Mesenchymal stem cell (in vitro differentiated cells and primary cell): ENCODE results near the gene CES5A.
"Not testable (repeated sequence)": the region's sequence is repeated elsewhere in the genome, so short reads cannot be mapped to it uniquely, and the experiment has no call there.

ENCODE experiments used
- DNase-seq: peaks from one replicate; pipeline ENCODE4 v3.0.0-alpha.2; 2013
- H2AFZ ChIP-seq: one replicate; pipeline ENCODE4 v1.6.1; 2013; ENCODE audit warnings: low read depth, mild to moderate bottlenecking, control low read depth, inconsistent platforms, low read length, moderate library complexity
- H2AK5ac ChIP-seq: 2 replicates; pipeline ENCODE4 v1.6.1; 2013; ENCODE audit warnings: low read length, moderate library complexity, mild to moderate bottlenecking, inconsistent platforms; ENCODE audit not compliant: severe bottlenecking
- H2BK120ac ChIP-seq: one replicate; pipeline ENCODE4 v1.6.1; 2013; ENCODE audit warnings: low read depth, mild to moderate bottlenecking, inconsistent platforms, low read length, moderate library complexity
- H2BK12ac ChIP-seq, 2 experiments: one replicate each; pipeline ENCODE4 v1.6.1; 2013; ENCODE audit warnings: inconsistent platforms in 2 of 2, low read length in 2 of 2, mild to moderate bottlenecking in 2 of 2, moderate library complexity in 2 of 2, control low read depth in 1 of 2
- H2BK15ac ChIP-seq: one replicate; pipeline ENCODE4 v1.6.1; 2013; ENCODE audit warnings: mild to moderate bottlenecking, low read depth, inconsistent platforms; ENCODE audit not compliant: poor library complexity, severe bottlenecking
- H2BK5ac ChIP-seq: 2 replicates; pipeline ENCODE4 v1.6.1; 2013; ENCODE audit warnings: low read depth, mild to moderate bottlenecking, low read length, control low read depth, inconsistent platforms; ENCODE audit not compliant: poor library complexity, severe bottlenecking
- H3K14ac ChIP-seq, 2 experiments: one replicate each; pipeline ENCODE4 v1.6.1; 2013; ENCODE audit warnings: inconsistent platforms in 2 of 2, low read length in 2 of 2, control low read depth in 1 of 2, mild to moderate bottlenecking in 1 of 2, moderate library complexity in 1 of 2
- H3K18ac ChIP-seq, 2 experiments: one replicate each; pipeline ENCODE4 v1.6.1; 2013; ENCODE audit warnings: inconsistent platforms in 2 of 2, low read length in 2 of 2, control low read depth in 1 of 2, low read depth in 1 of 2, mild to moderate bottlenecking in 1 of 2
- H3K23ac ChIP-seq, 2 experiments: one replicate each; pipeline ENCODE4 v1.6.1; 2013; ENCODE audit warnings: inconsistent platforms in 2 of 2, low read length in 2 of 2, mild to moderate bottlenecking in 2 of 2, moderate library complexity in 2 of 2, control low read depth in 1 of 2
- H3K27ac ChIP-seq: 2 replicates; pipeline ENCODE4 v1.5.1; 2013; ENCODE audit warnings: mild to moderate bottlenecking, moderate library complexity, low read length, control low read depth, inconsistent platforms; ENCODE audit not compliant: poor library complexity, severe bottlenecking
- H3K27me3 ChIP-seq, 2 experiments: 2 replicates each; pipeline versions ENCODE4 v1.6.1 to v1.7.0; 2013; ENCODE audit warnings: low read length in 2 of 2, mild to moderate bottlenecking in 2 of 2, moderate library complexity in 2 of 2, control low read depth in 1 of 2, inconsistent platforms in 1 of 2; ENCODE audit not compliant: control insufficient read depth in 1 of 2, insufficient read depth in 1 of 2
- H3K36me3 ChIP-seq, 2 experiments: 2 replicates each; pipeline versions ENCODE4 v1.6.1 to v1.7.0; 2013; ENCODE audit warnings: low read length in 2 of 2, control low read depth in 1 of 2, inconsistent platforms in 1 of 2, low read depth in 1 of 2, mild to moderate bottlenecking in 1 of 2; ENCODE audit not compliant: insufficient read depth in 2 of 2, control insufficient read depth in 1 of 2
- H3K4ac ChIP-seq, 2 experiments: one replicate each; pipeline ENCODE4 v1.6.1; 2013; ENCODE audit warnings: inconsistent platforms in 2 of 2, low read length in 2 of 2, mild to moderate bottlenecking in 2 of 2, moderate library complexity in 2 of 2, control low read depth in 1 of 2, low read depth in 1 of 2
- H3K4me1 ChIP-seq: 2 replicates; pipeline ENCODE4 v1.6.1; 2013; ENCODE audit warnings: low read depth, low read length, control low read depth; ENCODE audit not compliant: control insufficient read depth, insufficient read depth
- H3K4me2 ChIP-seq: 2 replicates; pipeline ENCODE4 v1.6.1; 2013; ENCODE audit warnings: low read length, mild to moderate bottlenecking, inconsistent platforms; ENCODE audit not compliant: poor library complexity, severe bottlenecking
- H3K4me3 ChIP-seq, 2 experiments: 2 replicates each; pipeline versions ENCODE4 v1.5.1 to v1.7.0; 2013; ENCODE audit warnings: low read length in 2 of 2, mild to moderate bottlenecking in 2 of 2, control low read depth in 1 of 2, low read depth in 1 of 2; ENCODE audit not compliant: insufficient read depth in 1 of 2
- H3K79me1 ChIP-seq: replicated peaks from 2 replicates; pipeline ENCODE4 v1.6.1; 2013; ENCODE audit warnings: mild to moderate bottlenecking, control low read depth, low read length, inconsistent platforms; ENCODE audit not compliant: poor library complexity, severe bottlenecking
- H3K9ac ChIP-seq: 2 replicates; pipeline ENCODE4 v1.7.0; 2013; ENCODE audit warnings: mild to moderate bottlenecking, low read length, moderate library complexity
- H3K9me3 ChIP-seq: 2 replicates; pipeline ENCODE4 v1.7.0; 2013; ENCODE audit warnings: mild to moderate bottlenecking, low read length; ENCODE audit not compliant: control insufficient read depth
- H4K8ac ChIP-seq: one replicate; pipeline ENCODE4 v1.6.1; 2013; ENCODE audit warnings: inconsistent platforms, mild to moderate bottlenecking, low read length, moderate library complexity
- H4K91ac ChIP-seq: one replicate; pipeline ENCODE4 v1.6.1; 2013; ENCODE audit warnings: mild to moderate bottlenecking, low read length, inconsistent platforms
- WGBS: methylation state at CpG from one replicate; pipeline ENCODE4 v1.1.7; 2013; ENCODE audit warnings: mixed read lengths; 5-methylcytosine and 5-hydroxymethylcytosine counted together

Gene CES5A

GRCh38 chr16:55832773-55833691 is 42.1 kb downstream of the CES5A start, which contains the start of gene CES1:
Gene CES1, minus strand, starts transcription at chr16:55833096. Its CDS starts 41 bp downstream, at chr16:55833055.
- peak within 1 kb of the TSS; percentile 10 for H3K4me2 ChIP-seq
- H3K27me3 ChIP-seq, result peaks cover 0 to 7% of the 10 kb centered on the region in 2 experiments
- H3K18ac ChIP-seq, result peak within 1 kb of the TSS in 1 of 2 experiments; percentile 18
- no peak within 1 kb of the TSS for H2BK15ac ChIP-seq
- no peak within 1 kb of the TSS for H2AK5ac ChIP-seq
- H4K8ac ChIP-seq, result no peak within 1 kb of the TSS
- H2BK120ac ChIP-seq, result no peak within 1 kb of the TSS
- H3K9ac ChIP-seq, result peak within 1 kb of the TSS; percentile 3
- H3K9me3 ChIP-seq, result no peaks in the 10 kb centered on the region
- H3K79me1 ChIP-seq, result no peaks in the 10 kb centered on the region
- no peak within 1 kb of the TSS for H2BK12ac ChIP-seq
- H3K23ac ChIP-seq, result no peak within 1 kb of the TSS
- peaks cover 3% of the 10 kb centered on the region for H3K4me1 ChIP-seq
- no peak within 1 kb of the TSS for H3K27ac ChIP-seq
- H3K36me3 ChIP-seq, result no peaks in the 10 kb centered on the region
- H3K14ac ChIP-seq, result peak within 1 kb of the TSS in 1 of 2 experiments; percentile 39
- H2AFZ ChIP-seq, result no peak within 1 kb of the TSS
- WGBS, result 58% methylated on average over 30 of the region's 30 CpGs
- no peak within 1 kb of the TSS for H3K4ac ChIP-seq
- H4K91ac ChIP-seq, result no peak within 1 kb of the TSS
- DNase-seq, result no peak
- H2BK5ac ChIP-seq, result no peak within 1 kb of the TSS
- H3K4me3 ChIP-seq, result peak within 1 kb of the TSS; percentile 32 to 42

GRCh38 chr16:55832425-55832772 is 42.8 kb downstream of the CES5A start:
- Histone ChIP-seq H3K9ac (peak overlapping the region; percentile 3), H3K4me2 (peak overlapping the region; percentile 10), H2BK15ac (no peak overlapping the region), H3K36me3 (no peaks in the 10 kb centered on the region), H3K18ac (peak overlapping the region in 1 of 2 experiments; percentile 18), H2BK5ac (no peak overlapping the region), H3K4ac (no peak overlapping the region), H3K79me1 (no peaks in the 10 kb centered on the region), H2BK120ac (no peak overlapping the region), H2AK5ac (no peak overlapping the region), H4K8ac (no peak overlapping the region), H2AFZ (no peak overlapping the region), H3K4me3 (peak overlapping the region; percentile 32 to 42), H3K14ac (no peak overlapping the region), H3K23ac (no peak overlapping the region), H3K4me1 (peaks cover 3% of the 10 kb centered on the region), H4K91ac (no peak overlapping the region), H3K27ac (no peak overlapping the region), H3K9me3 (no peaks in the 10 kb centered on the region), H3K27me3 (peaks cover 0 to 7% of the 10 kb centered on the region in 2 experiments), H2BK12ac (no peak overlapping the region)
- 67% methylated on average over 17 of the region's 17 CpGs for WGBS
- DNase-seq, result no peak

- H3K18ac ChIP-seq, result no peak overlapping the region
- H2BK120ac ChIP-seq, result no peak overlapping the region
- WGBS, result 93% methylated on average over 6 of the region's 6 CpGs
- no peak for DNase-seq
- no peak overlapping the region for H3K9ac ChIP-seq
- H4K8ac ChIP-seq, result no peak overlapping the region
- no peak overlapping the region for H3K14ac ChIP-seq
- H3K23ac ChIP-seq, result no peak overlapping the region
- no peak overlapping the region for H2AFZ ChIP-seq
- H4K91ac ChIP-seq, result no peak overlapping the region
- H2BK5ac ChIP-seq, result no peak overlapping the region
- H3K9me3 ChIP-seq, result no peaks in the 10 kb centered on the region
- no peak overlapping the region for H2AK5ac ChIP-seq
- no peaks in the 10 kb centered on the region for H3K36me3 ChIP-seq
- peaks cover 0 to 12% of the 10 kb centered on the region in 2 experiments for H3K27me3 ChIP-seq
- no peak overlapping the region for H2BK15ac ChIP-seq
- no peak overlapping the region for H3K4me2 ChIP-seq
- H3K4me3 ChIP-seq, result no peak overlapping the region
- peaks cover 3% of the 10 kb centered on the region for H3K4me1 ChIP-seq
- H3K27ac ChIP-seq, result no peak overlapping the region
- no peak overlapping the region for H2BK12ac ChIP-seq
- no peak overlapping the region for H3K4ac ChIP-seq
- H3K79me1 ChIP-seq, result no peaks in the 10 kb centered on the region
Observed at GRCh38 chr16:55830658-55831294, 44.4 kb downstream of the CES5A start.

- not testable (repeated sequence) for H2BK15ac ChIP-seq, H3K14ac ChIP-seq, DNase-seq, H4K91ac ChIP-seq, H3K4me3 ChIP-seq, H3K4ac ChIP-seq, H3K9me3 ChIP-seq, H2AK5ac ChIP-seq, H3K27ac ChIP-seq, H3K9ac ChIP-seq, H3K4me1 ChIP-seq, H3K4me2 ChIP-seq, H3K23ac ChIP-seq, H2BK12ac ChIP-seq, H3K79me1 ChIP-seq, H2BK5ac ChIP-seq, H2AFZ ChIP-seq, H2BK120ac ChIP-seq, H4K8ac ChIP-seq, H3K18ac ChIP-seq, H3K36me3 ChIP-seq
- 96% methylated on average over 3 of the region's 3 CpGs for WGBS
- peaks cover 0 to 12% of the 10 kb centered on the region in 2 experiments for H3K27me3 ChIP-seq
Observed at GRCh38 chr16:55829232-55829631, 45.9 kb downstream of the CES5A start.
